ENCODE measurements around the gene ATG7.
"Not testable (repeated sequence)": the region's sequence is repeated elsewhere in the genome, so short reads cannot be mapped to it uniquely, and the experiment has no call there.

The ATG7 gene

DNA sequence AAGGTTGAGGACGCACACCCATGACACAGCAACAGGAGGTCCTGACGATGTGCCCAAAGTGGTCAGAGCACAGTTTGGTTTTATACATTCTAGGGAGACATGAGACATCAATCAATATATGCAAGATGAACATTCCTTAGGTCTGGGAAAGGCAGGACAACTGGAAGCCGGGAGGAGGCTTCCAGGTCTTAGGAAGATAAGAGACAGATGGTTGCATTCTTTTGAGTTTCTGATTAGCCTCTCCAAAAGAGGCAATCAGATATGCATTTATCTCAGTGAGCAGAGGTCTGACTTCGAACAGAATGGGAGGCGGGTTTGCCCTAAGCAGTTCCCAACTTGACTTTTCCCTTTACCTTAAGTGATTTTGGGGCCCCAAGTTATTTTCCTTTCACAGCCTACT is 16.7 kb upstream of the ATG7 start:
- not testable (repeated sequence) for DNase-seq

- no peak for DNase-seq
These were observed 13.2 kb upstream of the ATG7 start for GRCh38 chr3:11258958-11259357.

- DNase-seq, result no peak
These were observed 11.7 kb upstream of the ATG7 start for GRCh38 chr3:11260460-11260859.

- DNase-seq, result no peak
These were observed 3.2 kb upstream of the ATG7 start for GRCh38 chr3:11269007-11269406.

GRCh38 chr3:11272906-11273574 is 843 bp downstream of the ATG7 start:
- DNase-seq, result no peak

GRCh38 chr3:11273891-11274291 is 1.7 kb downstream of the ATG7 start:
- DNase-seq, result no peak

GRCh38 chr3:11274566-11275142 is 2.5 kb downstream of the ATG7 start:
- no peak for DNase-seq

GRCh38 chr3:11275926-11276325 is 3.7 kb downstream of the ATG7 start:
- DNase-seq, result no peak

GRCh38 chr3:11276901-11277300 is 4.7 kb downstream of the ATG7 start:
- no peak for DNase-seq

- no peak for DNase-seq
These were observed 10.3 kb downstream of the ATG7 start for GRCh38 chr3:11282250-11283138.

DNA sequence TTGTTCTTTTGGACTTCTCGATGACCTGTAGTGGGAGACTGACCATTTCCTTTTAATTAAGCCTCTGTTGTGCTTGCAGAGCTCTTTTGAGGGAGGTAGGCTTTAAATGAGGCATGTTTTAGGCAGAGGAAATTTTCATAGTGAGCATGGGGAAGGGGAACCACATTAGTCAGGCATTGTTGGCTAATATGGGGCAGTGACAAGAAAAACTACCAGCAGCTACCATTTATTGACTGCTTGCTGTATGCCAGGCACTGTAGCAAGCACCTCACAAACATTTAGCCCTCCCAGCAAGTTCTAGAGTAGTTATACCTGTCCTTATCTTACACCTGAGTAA is 10.9 kb downstream of the ATG7 start:
- no peak for DNase-seq

- DNase-seq, result no peak
These were observed 11.8 kb downstream of the ATG7 start for GRCh38 chr3:11284011-11284410.

GRCh38 chr3:11285471-11285870 is 13.3 kb downstream of the ATG7 start:
- no peak for DNase-seq

DNA sequence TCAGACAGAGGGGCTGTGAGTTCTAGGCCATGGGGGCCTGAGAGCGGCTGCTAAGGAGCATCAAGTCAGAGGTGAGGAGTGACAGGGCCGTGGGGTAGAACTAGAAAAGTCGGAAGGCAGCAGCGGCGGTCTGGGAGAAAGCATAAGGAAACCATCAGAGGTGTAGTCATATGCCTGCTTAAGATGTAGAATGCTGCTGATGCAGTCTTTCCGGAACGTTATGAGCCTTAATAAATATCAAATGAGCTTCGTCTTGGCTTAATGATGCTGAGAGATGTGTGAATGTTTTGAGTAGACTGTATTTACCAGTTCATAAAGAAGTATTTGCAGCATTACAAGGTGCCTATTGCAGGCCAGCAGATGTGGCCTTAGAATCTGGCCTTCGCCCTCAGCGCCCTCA is 15.2 kb downstream of the ATG7 start:
- DNase-seq, result no peak

- no peak for DNase-seq
These were observed 15.9 kb downstream of the ATG7 start for GRCh38 chr3:11288021-11288491.

DNA sequence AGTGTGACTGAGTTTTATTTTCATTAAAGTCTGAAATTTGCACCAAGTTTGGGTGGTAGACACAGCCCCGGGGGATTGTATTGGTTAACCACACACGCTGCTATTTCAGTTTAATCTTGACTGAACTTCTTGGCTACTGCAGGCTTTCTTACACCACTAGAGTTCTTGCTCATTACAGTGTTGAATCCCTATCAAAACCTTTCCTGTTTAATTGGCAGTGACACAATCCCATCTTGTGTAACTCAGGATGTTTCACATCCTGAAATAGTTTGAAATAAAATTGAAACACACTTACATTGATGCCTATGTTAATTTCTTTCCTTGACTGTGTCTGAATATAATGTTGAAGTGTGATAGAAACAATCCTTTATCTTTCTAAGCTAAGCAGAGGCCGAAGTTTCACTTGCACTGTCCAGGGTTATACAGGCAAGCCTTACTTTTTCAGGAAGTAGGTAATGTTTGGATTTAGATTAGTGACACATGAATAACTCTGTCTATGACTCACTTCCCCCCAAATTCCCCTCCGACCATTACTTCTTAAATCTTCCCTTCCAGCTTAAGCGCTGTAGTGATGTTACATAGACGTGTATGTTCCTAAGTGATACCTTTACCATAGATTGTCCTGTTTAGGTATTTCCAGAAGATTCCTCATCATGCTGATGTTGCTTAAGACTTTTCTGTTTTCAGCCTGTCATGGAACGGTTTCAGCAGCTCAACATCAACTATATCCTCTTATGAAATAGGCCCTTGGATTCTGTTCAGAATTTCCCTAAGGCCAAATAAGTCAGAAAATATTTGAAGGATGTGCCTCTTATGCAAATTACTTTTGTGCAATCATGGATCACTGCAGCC is 16.8 kb downstream of the ATG7 start:
- no peak for DNase-seq

GRCh38 chr3:11289864-11290263 is 17.7 kb downstream of the ATG7 start:
- DNase-seq, result no peak

- DNase-seq, result no peak
These were observed 18.8 kb downstream of the ATG7 start for GRCh38 chr3:11290743-11291680.

GRCh38 chr3:11291808-11292207 is 19.6 kb downstream of the ATG7 start:
- no peak for DNase-seq

- DNase-seq, result no peak
These were observed 24.9 kb downstream of the ATG7 start for GRCh38 chr3:11297126-11297525.

DNA sequence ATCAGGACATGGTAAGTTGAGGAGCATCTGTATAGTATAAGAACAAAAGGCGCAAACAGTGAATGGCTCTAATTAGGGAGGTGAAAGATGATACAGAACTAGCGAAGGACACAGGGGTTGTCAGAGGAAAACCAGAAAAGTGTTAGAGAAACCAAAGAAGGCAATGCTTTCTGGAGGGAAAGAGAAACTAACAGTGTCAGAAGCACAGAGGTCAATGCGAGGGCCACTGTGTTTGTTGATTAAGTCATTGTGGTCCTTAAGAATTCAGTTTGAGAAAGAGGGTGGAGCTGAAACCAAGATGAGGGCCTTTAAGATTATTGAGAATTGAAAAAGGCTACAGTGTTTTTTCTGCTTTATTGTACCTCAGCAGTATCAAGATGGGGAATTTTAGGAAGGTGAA is 28.8 kb downstream of the ATG7 start:
- DNase-seq, result no peak

GRCh38 chr3:11302444-11302843 is 30.2 kb downstream of the ATG7 start:
- DNase-seq, result no peak

All from NCI-H1092 treated with DMSO at 0.1 percent for 48 hours (cell line).